Activated CD4-positive, alpha-beta T cell treated with anti-CD3 and anti-CD28 coated beads, Interleukin-2, amount 50 U/mL, for 4 hours (primary cell): ENCODE results near the gene CELF1.
"Not testable (repeated sequence)": the region's sequence is repeated elsewhere in the genome, so short reads cannot be mapped to it uniquely, and the experiment has no call there.

Experiments
- DNase-seq, 2 experiments: peaks; one replicate each; pipeline ENCODE4 v3.0.0-alpha.2; 2020

The CELF1 gene

GRCh38 chr11:47572715-47573255 is 19.9 kb upstream of the CELF1 start:
- DNase-seq: no peak

- DNase-seq: no peak
Measured at GRCh38 chr11:47571895-47572294, 19.0 kb upstream of the CELF1 start.

GRCh38 chr11:47571357-47571729 is 18.4 kb upstream of the CELF1 start:
- no peak for DNase-seq

- DNase-seq: no peak
Measured at GRCh38 chr11:47570651-47571356, 17.9 kb upstream of the CELF1 start.

- no peak for DNase-seq
Measured at GRCh38 chr11:47569646-47570045, 16.7 kb upstream of the CELF1 start.

- no peak for DNase-seq
Measured at GRCh38 chr11:47566149-47566698, 13.3 kb upstream of the CELF1 start.

GRCh38 chr11:47565340-47566148 is 12.6 kb upstream of the CELF1 start, which contains the start of gene PTPMT1:
PTPMT1 (plus strand) TSS chr11:47565599; CDS start chr11:47565623, 24 bp downstream.
- peak; percentile 41 to 53 for DNase-seq

GRCh38 chr11:47564933-47565339 is 12.0 kb upstream of the CELF1 start:
- no peak for DNase-seq

GRCh38 chr11:47564366-47564765 is 11.4 kb upstream of the CELF1 start:
- DNase-seq: not testable (repeated sequence)

- not testable (repeated sequence) for DNase-seq
Measured at GRCh38 chr11:47562393-47562792, 9.5 kb upstream of the CELF1 start.

GRCh38 chr11:47560426-47560825 is 7.5 kb upstream of the CELF1 start:
- no peak for DNase-seq

GRCh38 chr11:47558695-47559094 is 5.8 kb upstream of the CELF1 start:
- no peak for DNase-seq

GRCh38 chr11:47557004-47557403 is 4.1 kb upstream of the CELF1 start:
- DNase-seq: not testable (repeated sequence)

GRCh38 chr11:47553406-47553743 is 443 bp upstream of the CELF1 start:
- no peak for DNase-seq

GRCh38 chr11:47552056-47552565 is 821 bp downstream of the CELF1 start:
- peak; percentile 6 to 9 for DNase-seq

GRCh38 chr11:47551086-47551485 is 1.8 kb downstream of the CELF1 start:
- no peak for DNase-seq

GRCh38 chr11:47550288-47551047 is 2.5 kb downstream of the CELF1 start:
- no peak for DNase-seq

GRCh38 chr11:47546274-47546673 is 6.7 kb downstream of the CELF1 start:
- not testable (repeated sequence) for DNase-seq

GRCh38 chr11:47545298-47545697 is 7.6 kb downstream of the CELF1 start:
- DNase-seq: no peak

GRCh38 chr11:47541070-47541469 is 11.9 kb downstream of the CELF1 start:
- no peak for DNase-seq

- no peak for DNase-seq
Measured at GRCh38 chr11:47539681-47540039, 13.3 kb downstream of the CELF1 start.

GRCh38 chr11:47538741-47539565 is 14.0 kb downstream of the CELF1 start:
- no peak for DNase-seq
